Caki2 (cell line): ENCODE measurements around the gene GNG13. TPM values are rescaled to one million over a fixed set of nuclear protein-coding genes. Genes with fewer than 3 reads are reported as not detected.

ENCODE experiments used
- DNase-seq: peaks from one replicate; pipeline ENCODE4 v3.0.0-alpha.2; 2015; ENCODE audit warnings: low read depth
- in situ Hi-C: cut with HindIII; loops from 2 replicates; pipeline ENCODE4 v1.10.0; 2016; ENCODE audit warnings: low sequenced_read_pairs, low pct_unique_long_range_greater_than_20kb, mixed read lengths
- total RNA-seq: library from RNA; depleted of rRNA; stranded (reverse); fragments of >200 nt; shearing (Covaris generic); gene quantifications from 2 replicates; pipeline ENCODE4 v1.2.3, GENCODE V29; 2014; ENCODE audit warnings: low replicate concordance

Gene GNG13
- total RNA-seq, 1 experiment from 2014 or later, result not detected

DNA sequence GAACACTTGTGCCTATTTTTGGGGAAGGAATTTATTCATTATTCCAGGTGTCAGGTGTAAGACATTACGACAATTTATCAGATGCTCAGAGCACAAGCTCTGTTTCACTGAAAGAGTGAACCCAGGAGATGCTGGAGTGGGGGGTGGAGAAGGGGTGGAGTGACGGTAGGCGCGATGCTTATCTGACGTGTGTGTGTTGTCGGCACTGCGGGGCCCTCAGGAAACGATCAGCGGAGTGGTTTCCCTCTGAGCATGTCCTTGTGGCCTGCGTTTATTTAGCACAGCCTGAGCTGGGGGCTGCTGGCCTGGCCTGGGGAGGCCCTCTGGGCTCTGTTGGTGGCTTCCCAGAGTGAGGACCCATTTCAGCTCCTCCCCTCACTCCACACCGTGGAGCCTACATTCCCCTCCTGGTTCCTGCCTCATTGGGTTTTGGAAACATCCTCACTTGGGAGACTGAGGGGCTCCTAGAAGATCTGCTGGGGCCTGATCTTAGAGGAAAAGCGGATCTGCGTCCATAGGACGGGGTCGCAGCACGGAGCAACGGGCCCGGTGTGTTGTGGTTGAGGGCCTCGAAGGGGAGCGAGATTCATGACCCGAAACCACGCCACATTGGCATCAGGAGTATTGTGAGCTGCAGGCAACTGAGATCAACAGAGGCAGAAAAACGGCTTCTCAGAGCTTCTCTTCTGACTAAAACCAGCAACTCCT is 19.0 kb upstream of the GNG13 start:
- no peak for DNase-seq
- in situ Hi-C loops, result no loop called here

- no peak for DNase-seq
- in situ Hi-C loops, result no loop called here
These were observed 18.1 kb upstream of the GNG13 start for GRCh38 chr16:818592-818991.

GRCh38 chr16:818132-818531 is 17.6 kb upstream of the GNG13 start:
- in situ Hi-C loops, result no loop called here
- no peak for DNase-seq

- DNase-seq, result no peak
- in situ Hi-C loops, result no loop called here
These were observed 16.7 kb upstream of the GNG13 start for GRCh38 chr16:817001-817906.

GRCh38 chr16:815861-816260 is 15.3 kb upstream of the GNG13 start:
- no peak for DNase-seq
- in situ Hi-C loops, result no loop called here

DNA sequence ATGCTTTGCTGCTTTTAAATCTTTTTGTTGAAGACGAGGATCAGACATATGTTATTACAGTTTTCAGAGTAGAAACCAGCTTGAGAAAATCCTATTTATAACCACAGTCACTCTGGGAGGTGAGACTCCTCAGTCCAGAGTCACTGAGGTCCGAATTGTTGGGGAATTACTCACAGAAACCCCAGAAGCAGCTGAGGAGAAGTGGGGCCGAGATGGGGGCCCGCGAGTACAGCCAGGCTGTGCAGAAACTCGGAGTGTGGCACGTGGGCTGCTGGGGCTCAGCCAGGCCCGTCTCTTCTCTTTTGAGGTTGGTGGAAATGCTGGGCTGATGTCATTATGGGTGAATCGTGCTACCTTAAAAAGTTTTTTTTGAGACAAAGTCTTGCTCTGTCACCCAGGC is 14.4 kb upstream of the GNG13 start:
- in situ Hi-C loops, result no loop called here
- DNase-seq, result no peak

- in situ Hi-C loops, result no loop called here
- DNase-seq, result no peak
These were observed 13.4 kb upstream of the GNG13 start for GRCh38 chr16:813916-814412.

DNA sequence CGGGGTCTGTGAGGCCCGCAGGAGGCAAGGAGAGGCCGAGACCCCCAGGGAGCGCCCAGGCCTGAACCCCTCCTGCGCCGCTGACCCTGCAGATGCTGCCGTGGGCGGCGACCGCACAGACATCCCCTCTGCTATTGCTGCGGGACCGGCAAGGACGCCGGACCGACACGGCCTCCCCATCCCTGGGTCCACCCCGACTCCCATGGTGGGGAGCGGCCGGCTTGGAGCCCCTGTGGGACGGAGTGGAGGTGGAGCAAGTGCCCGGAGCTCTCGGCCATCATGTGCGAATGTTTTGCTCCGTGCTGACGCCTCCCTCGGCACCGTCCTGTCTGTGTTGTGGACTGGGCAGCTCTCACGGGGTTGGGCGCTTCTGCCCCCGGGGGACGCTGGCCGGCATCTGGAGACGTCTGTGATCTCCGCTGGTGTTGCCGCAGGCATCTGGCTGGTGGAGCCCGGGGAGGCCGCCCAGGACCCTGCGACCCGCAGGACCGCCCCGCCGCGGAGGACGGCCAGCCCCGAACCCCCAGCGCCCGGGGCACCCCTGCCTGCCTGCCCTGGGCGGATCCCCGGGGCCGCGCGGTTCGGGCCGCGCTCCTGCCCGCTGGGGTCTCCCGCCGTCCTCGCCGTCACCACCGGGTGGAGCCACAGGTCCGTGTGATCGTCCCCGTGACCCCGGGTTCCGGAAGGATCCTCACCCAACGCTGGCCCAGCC is 12.8 kb upstream of the GNG13 start:
- DNase-seq, result no peak
- in situ Hi-C loops, result no loop called here

DNA sequence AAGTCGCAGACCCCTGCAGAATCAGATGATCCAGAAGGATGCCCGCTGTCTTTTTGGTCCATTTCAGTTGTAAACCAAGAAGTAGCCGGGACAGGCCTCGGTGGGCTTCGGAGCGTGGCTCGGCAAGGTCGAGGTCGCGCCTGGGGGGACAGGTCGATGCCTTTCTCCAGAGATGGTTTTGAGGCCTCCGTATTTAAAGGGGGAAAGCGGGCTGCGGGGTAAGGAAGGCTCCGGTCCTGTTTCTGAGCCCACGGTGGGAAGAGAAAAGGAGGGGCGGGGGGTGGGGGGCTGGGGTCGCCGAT is 7.5 kb upstream of the GNG13 start:
- in situ Hi-C loops, result no loop called here

DNA sequence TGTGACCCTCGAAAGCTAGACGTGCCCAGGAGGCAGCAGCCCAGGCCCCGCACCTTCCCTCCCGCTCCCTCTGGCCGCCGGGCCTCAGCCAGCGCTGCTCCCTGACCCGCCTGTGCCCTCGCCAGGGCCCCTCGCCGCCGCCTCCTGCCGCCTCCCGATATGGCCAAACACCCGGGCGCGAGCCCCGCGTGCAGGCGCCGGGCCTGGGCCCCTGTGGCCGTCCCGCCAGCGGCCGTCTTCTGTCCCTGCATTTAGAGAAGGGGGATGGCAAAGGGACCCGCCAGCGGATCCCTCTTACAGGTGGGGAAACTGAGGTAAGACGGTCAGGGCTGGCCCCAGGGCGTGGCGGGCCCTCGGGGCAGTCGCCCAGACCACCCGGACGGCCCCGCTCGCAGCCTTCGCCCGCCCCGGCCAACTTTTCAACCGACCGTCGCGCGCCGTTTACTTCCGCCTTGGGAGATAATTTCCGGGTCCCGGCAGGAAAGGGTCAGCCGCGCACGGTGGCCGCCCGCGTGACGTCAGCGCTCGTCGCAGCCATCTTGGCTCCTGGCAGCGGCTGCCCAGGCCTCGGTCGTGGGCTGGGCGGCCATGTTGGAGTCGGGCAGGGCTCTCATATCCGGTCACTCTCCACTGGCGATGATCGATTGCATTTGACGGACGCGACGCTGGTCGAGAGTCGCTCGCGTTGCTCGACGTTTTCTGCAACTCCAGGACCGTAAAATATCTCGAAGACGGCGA is 7.0 kb upstream of the GNG13 start:
- DNase-seq, result peak; percentile 84
- in situ Hi-C loops, result no loop called here

More for the DNA sequence above, 7.5 kb upstream of the GNG13 start:
- DNase-seq, result no peak

GRCh38 chr16:805474-805873 is 4.9 kb upstream of the GNG13 start:
- in situ Hi-C loops, result no loop called here

GRCh38 chr16:804193-805048 is 3.9 kb upstream of the GNG13 start:
- in situ Hi-C loops, result no loop called here
- no peak for DNase-seq

More at GRCh38 chr16:805474-805873, 4.9 kb upstream of the GNG13 start:
- DNase-seq, result no peak

DNA sequence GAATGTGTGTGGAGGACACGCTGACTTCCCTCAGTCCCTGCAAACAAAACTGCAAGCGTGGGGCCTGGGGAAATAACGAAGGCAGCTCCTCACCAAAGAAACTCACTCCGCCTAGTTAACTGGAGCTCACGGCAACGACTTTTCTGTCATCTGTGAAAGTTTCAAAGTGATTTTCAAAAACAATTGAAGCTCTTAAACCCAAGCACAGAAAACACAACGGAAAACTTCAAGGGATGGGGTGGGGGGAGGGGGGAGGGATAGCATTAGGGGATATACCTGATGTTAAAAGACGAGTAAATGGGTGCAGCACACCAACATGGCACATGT is 3.2 kb upstream of the GNG13 start:
- no peak for DNase-seq
- in situ Hi-C loops, result no loop called here

- no peak for DNase-seq
- in situ Hi-C loops, result no loop called here
These were observed 2.6 kb upstream of the GNG13 start for GRCh38 chr16:802914-803753.

- no peak for DNase-seq
- in situ Hi-C loops, result no loop called here
These were observed 1.9 kb upstream of the GNG13 start for GRCh38 chr16:802461-802860.

- in situ Hi-C loops, result no loop called here
- DNase-seq, result no peak
These were observed 1.2 kb upstream of the GNG13 start for GRCh38 chr16:801584-802363.
